GM18505 (cell line): ENCODE results near the gene WBP1L.
"Not testable (repeated sequence)": the region's sequence is repeated elsewhere in the genome, so short reads cannot be mapped to it uniquely, and the experiment has no call there.

Experiments used
- ATAC-seq: cut with Tn5 transposase; IDR thresholded peaks from one replicate; pipeline ENCODE4 v1.9.1; 2021; ENCODE audit not compliant: unreplicated experiment
- POLR2A ChIP-seq: IDR thresholded peaks from 4 replicates; pipeline ENCODE4 v1.6.1; 2011; ENCODE audit warnings: borderline replicate concordance; ENCODE audit not compliant: insufficient read depth, insufficient read length; ENCODE audit errors: extremely low read depth

The WBP1L gene

DNA sequence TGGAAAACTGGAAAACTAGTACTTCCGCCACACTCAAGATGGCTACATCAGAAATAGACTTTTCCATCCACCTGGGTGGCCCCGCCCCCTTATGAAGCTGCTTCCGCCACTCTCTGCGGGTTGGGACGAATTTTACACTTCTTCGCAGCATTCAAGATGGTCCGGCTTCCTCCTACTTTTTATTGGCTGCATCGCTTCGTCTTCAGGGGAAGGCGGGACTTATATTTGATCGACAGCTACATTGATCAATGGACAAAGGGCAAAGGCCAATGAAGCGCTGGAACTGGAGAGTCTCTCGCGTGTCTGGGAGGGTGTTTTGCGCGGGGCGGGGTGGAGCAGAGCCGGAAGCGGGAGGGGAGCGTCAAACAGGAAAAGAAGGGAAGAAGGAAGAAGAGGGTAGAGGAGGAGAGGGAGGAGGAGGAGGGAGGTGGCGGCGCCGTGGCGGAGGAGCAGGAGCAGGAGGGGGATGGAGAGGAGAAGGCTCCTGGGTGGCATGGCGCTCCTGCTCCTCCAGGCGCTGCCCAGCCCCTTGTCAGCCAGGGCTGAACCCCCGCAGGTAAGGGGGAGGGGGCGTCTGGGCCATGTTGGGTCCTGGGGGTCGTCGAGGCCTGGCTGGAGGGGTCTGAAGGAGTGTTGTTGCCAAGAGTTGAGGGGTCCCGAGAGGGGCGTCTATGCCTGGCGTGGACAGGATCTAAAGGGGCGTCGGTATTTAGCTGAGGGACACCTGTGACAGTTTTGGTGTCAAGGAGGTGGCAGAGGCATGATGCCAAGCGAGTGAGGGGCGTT is at the start of gene WBP1L:
TSS of gene WBP1L (plus strand) at position 361 of the 786 bp plus-strand sequence. CDS start at position 467, 106 bp downstream.
- peak; percentile 73 for TF ChIP-seq POLR2A
- ATAC-seq: peak; percentile 93

DNA sequence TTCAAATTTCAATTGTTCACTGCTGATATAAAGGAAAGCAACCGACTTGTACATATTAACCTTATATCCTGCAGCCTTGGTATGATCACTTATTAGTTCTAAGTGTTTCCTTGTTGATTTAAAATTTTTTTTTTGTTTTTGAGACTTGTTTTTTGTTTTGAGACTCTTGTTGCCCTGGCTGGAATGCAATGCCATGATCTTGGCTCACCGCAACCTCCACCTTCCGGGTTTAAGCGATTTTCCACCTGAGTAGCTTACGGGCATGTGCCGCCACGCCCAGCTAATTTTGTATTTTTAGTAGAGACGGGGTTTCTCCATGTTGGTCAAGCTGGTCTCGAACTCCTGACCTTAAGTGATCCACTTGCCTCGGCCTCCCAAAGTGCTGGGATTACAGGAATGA is 48.3 kb upstream of the WBP1L start:
- not testable (repeated sequence) for ATAC-seq

DNA sequence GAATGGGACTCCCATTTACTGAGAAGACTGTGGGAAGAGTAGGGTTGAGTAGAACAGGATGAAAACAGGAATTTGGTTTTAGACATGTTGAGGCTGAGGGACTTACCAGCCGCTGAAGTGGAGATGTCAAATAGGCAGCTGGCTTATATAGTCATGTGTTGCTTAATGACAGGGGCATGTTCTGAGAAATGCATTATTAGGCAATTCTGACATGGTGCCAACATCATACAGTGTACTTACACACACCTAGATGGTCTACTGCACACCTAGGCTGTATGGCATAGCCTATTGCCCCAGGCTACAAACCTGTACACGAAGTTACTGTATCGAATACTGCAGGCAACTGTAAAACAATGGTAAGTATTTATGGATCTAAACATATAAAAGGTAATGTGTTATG is 47.0 kb upstream of the WBP1L start:
- no peak for ATAC-seq
- TF ChIP-seq POLR2A: no peak

DNA sequence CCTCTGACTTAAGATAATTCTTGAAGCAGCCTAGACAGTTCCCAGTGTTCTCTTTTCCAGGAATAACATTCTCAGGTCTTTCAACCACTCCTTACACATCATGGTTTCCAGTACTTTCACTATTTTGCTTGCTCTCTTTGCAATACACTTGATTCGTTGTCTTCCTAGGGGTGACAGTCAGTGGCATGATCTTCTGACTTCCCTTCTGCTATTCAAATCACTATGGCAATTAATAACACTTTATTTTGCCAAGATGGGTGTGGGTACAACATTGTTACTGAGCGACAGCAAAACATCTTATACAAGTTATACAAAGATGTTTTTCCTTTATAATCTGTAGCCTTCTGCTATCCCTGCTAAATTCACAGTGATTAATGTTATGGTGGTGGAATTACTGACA is 44.9 kb upstream of the WBP1L start:
- TF ChIP-seq POLR2A: no peak
- no peak for ATAC-seq

DNA sequence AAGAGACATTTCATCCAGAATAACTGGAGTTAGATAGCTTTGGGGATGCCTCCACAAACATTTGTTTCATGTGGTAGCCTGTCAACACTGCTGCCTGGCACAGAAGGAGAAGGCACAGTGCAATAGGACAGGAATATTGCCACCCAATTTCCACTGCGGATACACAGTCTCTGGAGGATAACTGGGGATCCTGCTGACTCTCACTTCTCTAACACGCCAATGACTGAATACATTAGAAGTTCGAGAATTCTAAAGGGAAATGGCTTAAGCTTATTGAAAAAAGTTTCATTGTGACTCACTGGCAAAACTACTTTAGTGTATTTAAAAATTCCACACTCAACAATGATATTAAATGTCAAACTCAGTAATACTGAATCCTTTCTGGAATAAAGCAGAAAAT is 42.5 kb upstream of the WBP1L start:
- no peak for TF ChIP-seq POLR2A
- ATAC-seq: no peak

DNA sequence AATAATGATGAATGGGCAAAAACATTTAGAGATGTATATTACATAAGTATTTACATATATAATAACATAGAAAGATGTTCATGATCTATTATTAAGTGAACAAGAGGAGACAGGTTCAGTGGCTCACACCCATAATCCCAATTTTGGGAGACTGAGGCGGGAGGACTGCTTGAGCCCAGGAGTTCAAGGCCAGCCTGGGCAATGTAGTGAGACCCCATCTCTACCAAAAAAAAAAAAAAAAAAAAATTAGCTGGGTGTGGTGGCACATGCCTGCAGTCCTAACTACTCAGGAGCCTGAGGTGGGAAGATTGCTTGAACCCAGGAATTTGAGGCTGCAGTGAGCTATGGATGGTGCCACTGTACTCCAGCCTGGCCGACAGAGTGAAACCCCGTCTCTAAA is 42.0 kb upstream of the WBP1L start:
- no peak for TF ChIP-seq POLR2A
- no peak for ATAC-seq

DNA sequence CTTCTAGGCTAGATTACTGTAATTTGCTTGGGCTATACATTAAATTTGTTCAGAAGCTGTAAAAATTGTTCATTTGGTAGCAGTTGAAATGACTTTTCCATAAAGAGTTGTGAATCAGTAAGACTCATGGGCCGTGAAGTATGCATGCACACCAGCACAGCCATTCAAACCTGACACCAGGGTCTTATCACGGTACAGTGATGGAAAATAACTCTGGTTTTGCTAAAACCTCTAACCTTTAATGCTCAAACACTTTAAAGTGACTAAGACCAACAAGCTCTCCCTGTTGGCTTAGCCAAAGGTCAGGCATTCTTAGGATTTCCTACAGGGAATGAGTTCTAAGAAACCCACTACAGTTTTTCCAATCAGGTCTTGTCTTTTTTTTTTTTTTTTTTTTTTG is 41.0 kb upstream of the WBP1L start:
- no peak for TF ChIP-seq POLR2A
- no peak for ATAC-seq

DNA sequence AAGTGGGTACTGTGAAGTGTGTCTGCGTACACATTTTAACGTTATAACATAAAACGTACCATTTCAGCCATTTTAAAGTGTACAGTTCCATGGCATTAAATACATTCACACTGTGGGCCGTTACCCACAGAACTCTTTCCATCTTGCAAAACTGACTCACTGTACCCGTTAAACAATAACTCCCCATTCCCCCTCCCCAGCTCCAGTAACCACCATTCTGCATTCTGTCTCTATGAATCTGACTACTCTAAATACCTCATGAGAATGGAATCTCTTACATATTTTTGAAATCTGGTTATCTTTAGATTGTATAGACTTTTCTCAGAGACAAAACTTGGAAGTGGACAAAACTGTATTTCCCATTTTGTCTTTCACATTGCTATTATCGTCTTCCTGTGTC is 38.8 kb upstream of the WBP1L start:
- TF ChIP-seq POLR2A: no peak
- ATAC-seq: no peak

DNA sequence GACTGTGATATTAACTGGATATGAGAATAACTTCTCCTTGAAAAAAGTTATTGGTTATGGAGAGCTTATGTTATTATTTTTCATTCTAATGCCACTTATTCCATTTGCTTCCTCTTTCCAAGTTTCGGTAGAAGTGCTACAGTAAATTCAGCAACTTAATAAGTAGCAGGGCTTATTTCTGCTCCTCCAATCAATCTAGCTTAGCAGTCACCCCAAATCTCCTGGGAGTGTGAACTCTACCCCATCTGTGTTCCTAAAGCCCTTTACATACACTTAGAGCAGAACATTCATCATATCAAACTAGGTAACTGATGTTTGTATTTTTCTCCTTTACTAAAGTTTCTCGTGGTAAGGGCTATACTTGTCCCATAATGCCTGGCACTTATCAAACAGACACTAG is 38.2 kb upstream of the WBP1L start:
- no peak for ATAC-seq
- TF ChIP-seq POLR2A: no peak

DNA sequence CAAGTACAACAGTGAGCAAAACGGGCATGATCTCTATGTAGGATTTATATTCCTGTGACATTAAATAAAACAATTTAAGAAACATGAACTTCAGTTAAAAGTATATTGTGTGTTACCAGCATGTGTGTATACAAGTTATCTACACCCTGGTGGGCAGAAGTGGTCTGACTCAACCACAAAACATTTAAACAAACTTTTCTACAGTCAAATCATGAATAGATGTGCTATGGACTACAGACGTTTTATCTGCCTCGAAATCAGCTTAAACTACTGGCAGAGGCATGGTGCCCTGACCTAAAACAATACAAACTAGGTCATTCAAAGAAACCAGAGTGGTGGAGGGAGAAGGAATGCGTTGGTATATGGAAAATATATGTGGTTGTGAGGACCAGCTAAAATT is 33.1 kb upstream of the WBP1L start:
- TF ChIP-seq POLR2A: no peak
- no peak for ATAC-seq

DNA sequence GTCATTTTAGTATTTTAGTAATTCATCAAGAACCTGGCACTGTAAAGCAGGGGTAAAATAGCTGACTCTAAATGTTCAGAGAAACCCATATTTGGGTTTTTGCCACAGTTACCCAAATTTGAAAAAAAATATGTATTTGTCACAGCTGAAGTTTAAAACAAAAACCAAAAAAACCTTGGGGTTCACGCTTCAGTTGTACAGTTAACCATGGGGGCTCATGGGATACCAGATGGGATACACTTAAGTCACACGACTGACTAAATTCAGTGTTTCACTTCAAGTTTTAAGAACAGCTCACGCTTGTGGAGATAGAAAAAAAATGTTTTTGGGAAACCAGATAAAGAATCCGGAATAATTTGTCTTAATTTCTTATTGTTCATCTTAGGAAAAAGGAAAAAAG is 31.7 kb upstream of the WBP1L start:
- TF ChIP-seq POLR2A: no peak
- ATAC-seq: no peak

DNA sequence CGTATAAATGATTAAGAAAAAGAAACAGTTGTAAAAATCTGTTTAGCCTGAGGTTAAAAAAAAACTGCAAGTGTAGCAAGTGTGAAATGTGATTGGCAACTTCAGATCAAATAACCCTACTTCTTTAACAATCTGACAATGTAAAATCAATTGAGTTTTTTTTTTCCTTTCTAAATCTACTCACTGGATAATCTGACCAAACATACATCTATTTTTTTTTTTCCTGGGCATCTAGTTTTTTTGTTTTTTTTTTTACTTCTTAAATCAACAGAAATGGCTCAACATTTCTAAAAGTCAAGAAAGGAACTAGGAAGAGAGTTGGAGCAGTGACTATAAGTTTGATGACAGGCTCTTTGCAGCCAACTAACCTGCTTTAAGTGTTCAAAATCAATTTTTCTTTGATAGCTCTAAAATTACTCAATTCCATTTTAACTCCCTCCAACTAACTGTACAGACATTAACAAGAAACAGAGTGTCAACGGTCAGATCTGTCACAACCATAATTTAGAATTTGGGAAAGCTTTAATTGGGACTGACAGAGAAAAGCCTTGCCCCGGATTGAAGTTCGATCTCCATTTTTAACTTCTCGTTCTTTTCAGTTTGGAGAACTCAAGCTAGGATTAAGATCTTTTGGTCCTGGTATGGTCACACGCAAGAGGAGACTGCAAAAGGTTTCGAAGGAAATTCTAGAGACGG is 30.8 kb upstream of the WBP1L start:
- TF ChIP-seq POLR2A: no peak
- ATAC-seq: no peak

DNA sequence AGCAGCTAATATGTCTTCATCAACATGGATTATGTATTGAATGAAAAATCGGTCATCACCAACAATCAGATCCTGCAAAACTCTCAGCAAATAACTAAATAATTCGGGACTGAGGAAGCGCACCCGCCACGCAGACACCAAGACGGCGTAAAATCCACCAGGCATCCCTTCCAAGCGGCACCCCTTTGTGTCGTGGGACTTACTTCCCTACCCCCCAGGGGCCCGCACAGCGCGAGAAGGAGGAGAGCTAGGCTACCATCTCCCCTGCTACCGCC is 30.3 kb upstream of the WBP1L start:
- ATAC-seq: peak; percentile 36
- no peak for TF ChIP-seq POLR2A

DNA sequence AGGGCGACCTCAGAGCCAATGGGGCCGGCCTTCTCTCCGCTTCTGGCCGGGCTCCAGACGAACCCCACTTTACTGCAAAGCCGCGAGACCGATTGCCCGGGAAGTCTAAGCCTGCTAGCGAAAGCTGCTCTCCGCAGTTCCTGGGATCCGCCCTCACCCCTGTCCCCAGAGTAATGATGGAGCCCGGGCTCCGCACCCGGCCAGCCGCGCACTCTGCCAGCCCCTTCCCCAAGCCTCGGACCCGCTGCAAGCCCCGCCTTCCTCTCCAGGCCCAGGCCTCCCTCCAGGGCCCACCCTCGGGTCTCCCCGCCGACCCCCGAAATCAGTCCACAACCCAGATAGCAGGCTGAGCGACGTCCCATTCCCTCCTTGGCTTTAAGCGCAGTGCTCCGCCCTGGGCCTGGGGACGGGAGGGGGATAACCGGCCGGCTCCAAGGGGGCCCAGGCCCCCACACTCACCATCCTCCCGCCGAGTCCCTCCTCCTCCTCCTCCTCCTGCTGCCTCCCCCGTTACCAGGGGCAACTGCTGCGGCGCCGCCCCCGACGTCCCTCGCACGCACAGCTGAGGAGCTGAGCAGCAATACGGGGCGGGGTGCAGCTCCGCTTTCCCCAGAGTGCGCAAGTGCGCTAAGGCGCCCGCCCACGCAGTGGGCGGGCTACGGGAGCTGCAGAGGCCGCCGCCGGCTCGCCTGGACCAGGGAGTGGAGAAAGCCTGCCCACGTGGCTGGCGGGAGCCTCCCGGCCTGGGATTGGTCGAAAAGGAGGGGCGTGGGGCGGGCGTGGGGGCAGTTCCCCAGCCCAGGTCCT is 29.7 kb upstream of the WBP1L start, which contains the start of gene ARL3:
TSS of gene ARL3 (minus strand) at position 584 of the 807 bp plus-strand sequence. CDS start at position 462, 122 bp downstream.
- peak; percentile 81 for ATAC-seq
- TF ChIP-seq POLR2A: peak; percentile 61
